Upper lobe of right lung (tissue), 1 donor: ENCODE data around the gene VPS51. TPM values are rescaled to one million over a fixed set of nuclear protein-coding genes. Genes with fewer than 3 reads are reported as not detected.

Experiments used
- ATAC-seq: fragments of 200-7000 bp; cut with Tn5 transposase; one replicate; pipeline ENCODE4 v1.9.1; 2020; ENCODE audit warnings: mild to moderate bottlenecking, moderate library complexity
- DNase-seq: peaks from one replicate; pipeline ENCODE4 v3.0.0-alpha.2; 2020
- H3K27ac ChIP-seq: fragments of 200-600 bp; one replicate; pipeline ENCODE4 v1.8.0; 2022
- H3K27me3 ChIP-seq: fragments of 200-600 bp; one replicate; pipeline ENCODE4 v1.8.0; 2022; ENCODE audit warnings: mild to moderate bottlenecking
- H3K36me3 ChIP-seq: fragments of 200-600 bp; one replicate; pipeline ENCODE4 v1.8.0; 2022
- H3K4me1 ChIP-seq: fragments of 200-600 bp; one replicate; pipeline ENCODE4 v1.8.0; 2022
- H3K4me3 ChIP-seq: fragments of 200-600 bp; one replicate; pipeline ENCODE4 v1.8.0; 2022; ENCODE audit warnings: mild to moderate bottlenecking
- H3K9me3 ChIP-seq: fragments of 200-600 bp; one replicate; pipeline ENCODE4 v1.8.0; 2022
- CTCF ChIP-seq: fragments of 200-600 bp; IDR thresholded peaks from one replicate; pipeline ENCODE4 v1.8.0; 2022; ENCODE audit warnings: antibody characterized with exemption
- intact Hi-C: fragments of 100-400 bp; cut with DNase I; formaldehyde crosslinking; loops from one replicate; pipeline ENCODE4 v1.11.0; 2022
- total RNA-seq: library from RNA; stranded (reverse); fragmentation: NEBNext Ultra II Directional; extraction: Animal tissue kit (Norgen Biotek cat#: 25700); gene quantifications from one replicate; pipeline ENCODE4 v1.2.1, GENCODE V29; 2021
- donor health status: DM: no; HTN: yes; CAD: no; lungs with severe emphysema.

VPS51 gene
- total RNA-seq, 1 donor from 2014 or later: 101 TPM

- Histone ChIP-seq H3K27ac (peak overlapping the region; percentile 93), H3K4me3 (peak overlapping the region; percentile 97), H3K36me3 (peaks cover 51% of the 10 kb centered on the region), H3K27me3 (no peaks in the 10 kb centered on the region), H3K4me1 (peaks cover 32% of the 10 kb centered on the region), H3K9me3 (no peaks in the 10 kb centered on the region)
- no peak for TF ChIP-seq CTCF
- DNase-seq (no peak), ATAC-seq (no peak)
- intact Hi-C loops: no loop called here
These were observed 24.8 kb downstream of the VPS51 start for GRCh38 chr11:65120831-65121230.

GRCh38 chr11:65121447-65121864, 25.4 kb downstream of the VPS51 start:
- Histone ChIP-seq H3K27me3 (no peaks in the 10 kb centered on the region), H3K36me3 (peaks cover 57% of the 10 kb centered on the region), H3K27ac (peak overlapping the region; percentile 93), H3K4me1 (peaks cover 25% of the 10 kb centered on the region), H3K9me3 (no peaks in the 10 kb centered on the region), H3K4me3 (peak overlapping the region; percentile 97)
- intact Hi-C loops: no loop called here
- TF ChIP-seq CTCF: no peak
- ATAC-seq: no peak
- DNase-seq: peak; percentile 72

- intact Hi-C loops: no loop called here
- peak within 1 kb of the TSS; percentile 93 for H3K27ac ChIP-seq
- no peaks in the 10 kb centered on the region for H3K9me3 ChIP-seq
- H3K27me3 ChIP-seq: no peaks in the 10 kb centered on the region
- TF ChIP-seq CTCF: no peak
- peaks cover 64% of the 10 kb centered on the region for H3K36me3 ChIP-seq
- H3K4me1 ChIP-seq: peaks cover 20% of the 10 kb centered on the region
- ATAC-seq (peak; percentile 90), DNase-seq (peak; percentile 100)
- H3K4me3 ChIP-seq: peak within 1 kb of the TSS; percentile 97
These were observed 26.1 kb downstream of the VPS51 start, which contains the start of the genes FAU and MRPL49 for GRCh38 chr11:65121865-65122696. Gene FAU (minus strand): TSS chr11:65122134. CDS start chr11:65121813, 321 bp downstream. Gene MRPL49 (plus strand): TSS chr11:65122321. CDS start chr11:65122347, 26 bp downstream.

- intact Hi-C loops: no loop called here
- peak; percentile 6 for DNase-seq
These were observed 28.6 kb downstream of the VPS51 start for GRCh38 chr11:65124480-65125196.

More at GRCh38 chr11:65124480-65125196, 28.6 kb downstream of the VPS51 start:
- no peaks in the 10 kb centered on the region for H3K9me3 ChIP-seq
- H3K27me3 ChIP-seq: no peaks in the 10 kb centered on the region
- no peak overlapping the region for H3K4me3 ChIP-seq
- no peak for ATAC-seq
- H3K27ac ChIP-seq: no peak overlapping the region
- no peak for TF ChIP-seq CTCF
- peaks cover 16% of the 10 kb centered on the region for H3K4me1 ChIP-seq
- H3K36me3 ChIP-seq: peaks cover 72% of the 10 kb centered on the region
